Ovary (tissue), 3 donors: ENCODE data around the gene BCAS4.

Experiments used
- EP300 ChIP-seq: sonication (generic); formaldehyde crosslinking; IDR thresholded peaks from one replicate; pipeline ENCODE4 v1.6.1; 2017; ENCODE audit warnings: antibody characterized with exemption
- POLR2A ChIP-seq: fragments of 450-650 bp; IDR thresholded peaks from one replicate; pipeline ENCODE4 v1.6.1; 2017; ENCODE audit warnings: antibody characterized with exemption, mild to moderate bottlenecking, moderate library complexity
- TF ChIP-seq, protein P1 (sequence below), 3 donors: fragments of 450-650 bp in 2 of 3; fragments of 200-600 bp in 1 of 3; IDR thresholded peaks; one replicate each; pipeline versions ENCODE4 v1.5.1 to v1.8.0; 2016 to 2022; ENCODE audit warnings: antibody characterized with exemption in 3 of 3, mild to moderate bottlenecking in 1 of 3
- donor health status: DM: no; HTN: no; CAD: no.

DNA sequence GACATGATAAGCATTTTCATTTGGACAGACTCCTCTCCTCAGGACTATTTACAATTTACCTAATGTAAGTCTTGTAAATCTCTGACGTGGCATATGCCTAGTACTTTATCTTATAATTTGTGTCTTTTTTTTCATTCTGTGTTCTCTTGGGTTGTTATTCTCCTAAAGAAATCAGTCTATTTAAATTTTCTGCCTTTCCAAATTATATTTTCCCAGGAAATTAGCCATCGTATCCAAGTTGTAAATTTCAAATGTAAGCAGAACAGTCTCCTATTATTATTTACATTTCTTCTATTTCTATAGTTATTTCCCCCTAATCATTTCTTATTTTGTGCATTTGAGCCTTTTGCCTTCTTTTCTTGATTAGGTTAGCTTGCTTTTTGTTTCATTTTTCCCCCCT is 17.5 kb upstream of the BCAS4 start:
- TF ChIP-seq, protein P1, sequence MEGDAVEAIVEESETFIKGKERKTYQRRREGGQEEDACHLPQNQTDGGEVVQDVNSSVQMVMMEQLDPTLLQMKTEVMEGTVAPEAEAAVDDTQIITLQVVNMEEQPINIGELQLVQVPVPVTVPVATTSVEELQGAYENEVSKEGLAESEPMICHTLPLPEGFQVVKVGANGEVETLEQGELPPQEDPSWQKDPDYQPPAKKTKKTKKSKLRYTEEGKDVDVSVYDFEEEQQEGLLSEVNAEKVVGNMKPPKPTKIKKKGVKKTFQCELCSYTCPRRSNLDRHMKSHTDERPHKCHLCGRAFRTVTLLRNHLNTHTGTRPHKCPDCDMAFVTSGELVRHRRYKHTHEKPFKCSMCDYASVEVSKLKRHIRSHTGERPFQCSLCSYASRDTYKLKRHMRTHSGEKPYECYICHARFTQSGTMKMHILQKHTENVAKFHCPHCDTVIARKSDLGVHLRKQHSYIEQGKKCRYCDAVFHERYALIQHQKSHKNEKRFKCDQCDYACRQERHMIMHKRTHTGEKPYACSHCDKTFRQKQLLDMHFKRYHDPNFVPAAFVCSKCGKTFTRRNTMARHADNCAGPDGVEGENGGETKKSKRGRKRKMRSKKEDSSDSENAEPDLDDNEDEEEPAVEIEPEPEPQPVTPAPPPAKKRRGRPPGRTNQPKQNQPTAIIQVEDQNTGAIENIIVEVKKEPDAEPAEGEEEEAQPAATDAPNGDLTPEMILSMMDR (IDR thresholded peaks at IDR 0.05): no peak
- TF ChIP-seq EP300 (no peak), POLR2A (no peak)
